Activated CD8-positive, alpha-beta T cell treated with anti-CD3 and anti-CD28 coated beads for 36 hours (primary cell): Measurements from ENCODE around the gene CHST1. TPM values are rescaled to one million over a fixed set of nuclear protein-coding genes. Genes with fewer than 3 reads are reported as not detected.

ENCODE experiments used
- ATAC-seq: fragments of 200-7000 bp; cut with Tn5 transposase; one replicate; pipeline ENCODE4 v1.10.0; 2021; ENCODE audit warnings: mild to moderate bottlenecking, moderate library complexity
- CTCF ChIA-PET: fragments of 350-600 bp; sonication (Branson Sonifier 250); formaldehyde crosslinking; loops from one replicate; lab custom pipeline; 2021; ENCODE audit warnings: antibody characterized with exemption; lab: Charles Lee
- POLR2A ChIA-PET: fragments of 350-600 bp; sonication (Branson Sonifier 250); formaldehyde crosslinking; loops from one replicate; lab custom pipeline; 2021; ENCODE audit warnings: antibody characterized with exemption; lab: Charles Lee
- DNase-seq: peaks from one replicate; pipeline ENCODE4 v3.0.0-alpha.2; 2020
- H3K27ac Mint-ChIP-seq: one replicate; pipeline ENCODE4 v1.8.0; 2021; ENCODE audit warnings: mild to moderate bottlenecking, mixed read lengths
- H3K27me3 Mint-ChIP-seq: one replicate; pipeline ENCODE4 v1.8.0; 2021; ENCODE audit warnings: mixed read lengths
- H3K36me3 Mint-ChIP-seq: one replicate; pipeline ENCODE4 v1.8.0; 2021; ENCODE audit warnings: low read depth, mixed read lengths
- H3K4me1 Mint-ChIP-seq: one replicate; pipeline ENCODE4 v1.8.0; 2021; ENCODE audit warnings: low read depth, mixed read lengths
- H3K4me3 Mint-ChIP-seq: one replicate; pipeline ENCODE4 v1.8.0; 2021; ENCODE audit warnings: mild to moderate bottlenecking, moderate library complexity, mixed read lengths
- H3K9me3 Mint-ChIP-seq: one replicate; pipeline ENCODE4 v1.8.0; 2021; ENCODE audit warnings: mixed read lengths
- intact Hi-C: fragments of 100-400 bp; cut with micrococcal nuclease; formaldehyde crosslinking; loops from one replicate; pipeline ENCODE4 v1.10.0; 2022
- total RNA-seq, 2 experiments: library from RNA; stranded (reverse); gene quantifications; one replicate each; pipeline ENCODE4 v1.2.3, GENCODE V29; 2021
- TF ChIP-seq, protein P1 (sequence below): fragments of 200-600 bp; IDR thresholded peaks from one replicate; pipeline ENCODE4 v1.8.0; 2022; ENCODE audit warnings: antibody characterized with exemption, mild to moderate bottlenecking

Gene CHST1
- total RNA-seq, 2 experiments from 2014 or later = not detected

- Mint-ChIP-seq H3K36me3 (no peaks in the 10 kb centered on the region), H3K4me1 (no peaks in the 10 kb centered on the region), H3K9me3 (no peaks in the 10 kb centered on the region), H3K27ac (no peak overlapping the region), H3K4me3 (no peak overlapping the region), H3K27me3 (no peaks in the 10 kb centered on the region)
- TF ChIP-seq, protein P1, sequence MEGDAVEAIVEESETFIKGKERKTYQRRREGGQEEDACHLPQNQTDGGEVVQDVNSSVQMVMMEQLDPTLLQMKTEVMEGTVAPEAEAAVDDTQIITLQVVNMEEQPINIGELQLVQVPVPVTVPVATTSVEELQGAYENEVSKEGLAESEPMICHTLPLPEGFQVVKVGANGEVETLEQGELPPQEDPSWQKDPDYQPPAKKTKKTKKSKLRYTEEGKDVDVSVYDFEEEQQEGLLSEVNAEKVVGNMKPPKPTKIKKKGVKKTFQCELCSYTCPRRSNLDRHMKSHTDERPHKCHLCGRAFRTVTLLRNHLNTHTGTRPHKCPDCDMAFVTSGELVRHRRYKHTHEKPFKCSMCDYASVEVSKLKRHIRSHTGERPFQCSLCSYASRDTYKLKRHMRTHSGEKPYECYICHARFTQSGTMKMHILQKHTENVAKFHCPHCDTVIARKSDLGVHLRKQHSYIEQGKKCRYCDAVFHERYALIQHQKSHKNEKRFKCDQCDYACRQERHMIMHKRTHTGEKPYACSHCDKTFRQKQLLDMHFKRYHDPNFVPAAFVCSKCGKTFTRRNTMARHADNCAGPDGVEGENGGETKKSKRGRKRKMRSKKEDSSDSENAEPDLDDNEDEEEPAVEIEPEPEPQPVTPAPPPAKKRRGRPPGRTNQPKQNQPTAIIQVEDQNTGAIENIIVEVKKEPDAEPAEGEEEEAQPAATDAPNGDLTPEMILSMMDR = no peak
- intact Hi-C loops = no loop called here
- CTCF ChIA-PET = interaction anchor here (1.7 to 4.9 kb wide), 2 partner anchors 92 to 309 kb away, joined by 6 to 18 read pairs; no protein-coding TSS in a partner anchor
- POLR2A ChIA-PET = no interaction called here
- no peak for DNase-seq
- ATAC-seq = no peak
Measured at GRCh38 chr11:45679806-45680205, 14.4 kb upstream of the CHST1 start.

DNA sequence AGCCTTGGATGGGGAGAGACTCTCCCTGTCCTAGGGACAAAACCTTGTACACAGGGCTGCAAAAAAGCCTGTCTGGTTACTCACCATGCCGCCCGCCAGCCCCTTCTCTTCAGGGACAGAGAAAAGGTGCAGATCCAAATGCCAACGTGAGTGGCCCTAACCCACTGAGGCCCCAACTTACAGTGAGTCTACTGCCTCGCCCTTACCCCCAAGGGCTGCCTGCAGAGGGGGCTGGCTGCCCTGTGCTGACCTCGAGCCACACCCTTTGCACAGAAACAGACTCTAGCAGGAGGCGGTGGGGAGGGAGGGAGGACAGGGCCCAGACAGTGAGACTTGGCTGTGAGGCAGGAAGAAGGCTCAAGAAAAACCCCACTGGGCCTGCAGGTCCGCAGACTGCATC is 13.6 kb upstream of the CHST1 start:
- no peak overlapping the region for H3K27ac Mint-ChIP-seq
- H3K4me3 Mint-ChIP-seq = no peak overlapping the region
- no peak for ATAC-seq
- H3K4me1 Mint-ChIP-seq = no peaks in the 10 kb centered on the region
- ChIA-PET POLR2A (no interaction called here), CTCF (interaction anchor here (1.7 to 4.9 kb wide), 2 partner anchors 93 to 308 kb away, joined by 6 to 18 read pairs; no protein-coding TSS in a partner anchor)
- TF ChIP-seq, protein P1 = no peak
- no peaks in the 10 kb centered on the region for H3K27me3 Mint-ChIP-seq
- intact Hi-C loops = no loop called here
- no peak for DNase-seq
- no peaks in the 10 kb centered on the region for H3K36me3 Mint-ChIP-seq
- no peaks in the 10 kb centered on the region for H3K9me3 Mint-ChIP-seq

DNA sequence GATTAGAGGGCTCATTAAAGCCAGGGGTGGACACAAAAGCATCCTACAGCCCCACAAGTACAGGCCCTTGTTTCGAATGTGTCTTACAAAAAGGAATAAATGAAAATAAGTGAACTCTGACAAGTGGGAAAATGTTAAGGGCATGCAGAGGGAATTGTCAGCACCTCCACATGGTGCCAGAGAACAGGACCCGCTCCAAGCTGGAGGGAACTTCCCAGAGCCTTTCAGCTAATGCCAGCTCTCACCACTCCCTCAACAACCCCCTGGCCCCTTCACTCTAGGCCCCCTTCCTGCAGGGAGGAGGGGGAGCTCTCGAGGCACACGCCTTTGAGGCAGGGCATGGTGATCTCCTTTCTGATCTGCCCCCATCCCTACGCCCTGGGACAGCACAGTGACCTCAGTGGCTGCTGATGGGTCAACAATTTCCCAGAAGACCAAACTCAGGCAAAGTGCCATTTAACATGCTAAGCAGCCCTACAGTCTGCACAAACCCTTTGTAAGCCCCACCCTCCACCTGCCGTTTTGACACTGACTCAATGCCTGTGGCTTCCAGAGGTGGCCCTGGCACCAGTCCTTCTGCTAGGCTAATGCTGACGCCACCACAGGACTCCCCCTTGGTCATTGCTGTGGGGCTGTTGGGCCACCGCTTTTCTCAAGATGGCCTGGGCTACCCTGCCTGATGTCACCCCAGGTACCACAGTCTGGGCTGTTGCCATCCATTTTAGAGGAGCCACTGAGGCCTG is 12.5 kb upstream of the CHST1 start:
- Mint-ChIP-seq H3K27me3 (no peaks in the 10 kb centered on the region), H3K36me3 (no peaks in the 10 kb centered on the region), H3K9me3 (no peaks in the 10 kb centered on the region), H3K27ac (no peak overlapping the region), H3K4me3 (no peak overlapping the region), H3K4me1 (no peaks in the 10 kb centered on the region)
- DNase-seq (no peak), ATAC-seq (no peak)
- CTCF ChIA-PET = interaction anchor here (1.7 to 4.9 kb wide), 2 partner anchors 94 to 307 kb away, joined by 6 to 18 read pairs; no protein-coding TSS in a partner anchor
- POLR2A ChIA-PET = no interaction called here
- TF ChIP-seq, protein P1 = no peak
- intact Hi-C loops = no loop called here

DNA sequence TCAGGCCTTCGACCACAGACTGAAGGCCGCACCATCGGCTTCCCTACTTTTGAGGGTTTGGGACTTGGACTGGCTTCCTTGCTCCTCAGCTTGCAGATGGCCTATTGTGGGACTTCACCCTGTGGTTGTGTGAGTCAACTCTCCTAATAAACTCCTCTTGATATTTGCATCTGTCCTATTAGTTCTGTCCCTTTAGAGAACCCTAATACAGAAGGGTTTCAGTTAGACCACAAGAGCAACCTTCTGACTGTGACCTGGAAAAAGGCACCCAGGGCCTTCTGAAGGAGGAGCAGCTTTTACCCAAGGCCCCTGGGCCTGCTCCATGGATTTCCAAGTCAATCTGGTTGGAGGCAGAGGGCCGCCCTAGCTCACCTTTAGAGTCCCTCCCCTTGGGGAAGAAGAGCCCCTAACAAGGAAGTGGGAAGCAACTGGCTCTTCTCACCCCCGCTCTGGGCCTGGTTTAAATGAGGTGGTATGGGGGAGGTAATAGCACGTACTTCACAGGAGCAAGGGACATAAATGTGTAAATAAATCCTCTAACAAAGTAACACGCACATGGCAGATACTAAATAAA is 11.2 kb upstream of the CHST1 start:
- no peaks in the 10 kb centered on the region for H3K9me3 Mint-ChIP-seq
- TF ChIP-seq, protein P1 = no peak
- intact Hi-C loops = no loop called here
- no peaks in the 10 kb centered on the region for H3K27me3 Mint-ChIP-seq
- DNase-seq (no peak), ATAC-seq (no peak)
- no peak overlapping the region for H3K4me3 Mint-ChIP-seq
- H3K27ac Mint-ChIP-seq = no peak overlapping the region
- H3K36me3 Mint-ChIP-seq = no peaks in the 10 kb centered on the region
- H3K4me1 Mint-ChIP-seq = no peaks in the 10 kb centered on the region
- CTCF ChIA-PET = interaction anchor here (4.9 kb wide), 1 partner anchor 95 kb away, joined by 18 read pairs; no protein-coding TSS in a partner anchor
- POLR2A ChIA-PET = no interaction called here

- Mint-ChIP-seq H3K27me3 (no peaks in the 10 kb centered on the region), H3K4me1 (no peaks in the 10 kb centered on the region), H3K4me3 (no peak overlapping the region), H3K36me3 (no peaks in the 10 kb centered on the region), H3K9me3 (no peaks in the 10 kb centered on the region), H3K27ac (no peak overlapping the region)
- CTCF ChIA-PET = no interaction called here
- DNase-seq = no peak
- ATAC-seq = no peak
- POLR2A ChIA-PET = no interaction called here
- intact Hi-C loops = no loop called here
- TF ChIP-seq, protein P1 = no peak
Measured at GRCh38 chr11:45675646-45676045, 10.2 kb upstream of the CHST1 start.
